HEK293 (cell line): ENCODE results near the gene UQCC2.

Experiments used
- CTCF ChIP-seq: fragments of 450-650 bp; formaldehyde crosslinking; IDR thresholded peaks from 2 replicates; pipeline ENCODE4 v1.5.1; 2016; ENCODE audit warnings: missing biosample characterization, missing genetic modification characterization
- FEZF1 ChIP-seq: fragments of 450-650 bp; formaldehyde crosslinking; IDR thresholded peaks from 2 replicates; pipeline ENCODE4 v1.5.1; 2016; ENCODE audit warnings: missing biosample characterization, missing genetic modification characterization
- GLIS1 ChIP-seq: fragments of 450-650 bp; formaldehyde crosslinking; IDR thresholded peaks from 2 replicates; pipeline ENCODE4 v1.5.1; 2016; ENCODE audit warnings: missing biosample characterization, missing genetic modification characterization
- GLIS2 ChIP-seq: fragments of 450-650 bp; formaldehyde crosslinking; IDR thresholded peaks from 2 replicates; pipeline ENCODE4 v1.5.1; 2016; ENCODE audit warnings: missing biosample characterization, missing genetic modification characterization
- HOXC10 ChIP-seq: sonication (generic); formaldehyde crosslinking; IDR thresholded peaks from 2 replicates; pipeline ENCODE4 v1.8.1; 2023; ENCODE audit warnings: mild to moderate bottlenecking, missing genetic modification reagents
- KLF16 ChIP-seq: fragments of 450-650 bp; formaldehyde crosslinking; IDR thresholded peaks from 2 replicates; pipeline ENCODE4 v1.5.1; 2017; ENCODE audit warnings: missing biosample characterization, missing genetic modification characterization
- MYNN ChIP-seq: fragments of 450-650 bp; formaldehyde crosslinking; IDR thresholded peaks from 2 replicates; pipeline ENCODE4 v1.5.1; 2016; ENCODE audit warnings: missing biosample characterization, missing genetic modification characterization, borderline replicate concordance
- PRDM6 ChIP-seq: fragments of 450-650 bp; formaldehyde crosslinking; IDR thresholded peaks from 2 replicates; pipeline ENCODE4 v1.5.1; 2017; ENCODE audit warnings: missing biosample characterization, missing genetic modification characterization
- TSHZ1 ChIP-seq: fragments of 450-650 bp; formaldehyde crosslinking; IDR thresholded peaks from 2 replicates; pipeline ENCODE4 v1.5.1; 2016; ENCODE audit warnings: missing biosample characterization, missing genetic modification characterization, borderline replicate concordance
- ZBTB7A ChIP-seq: fragments of 450-650 bp; formaldehyde crosslinking; IDR thresholded peaks from 2 replicates; pipeline ENCODE4 v1.5.1; 2016; ENCODE audit warnings: low read depth, missing biosample characterization, missing genetic modification characterization
- ZNF140 ChIP-seq: fragments of 450-650 bp; formaldehyde crosslinking; IDR thresholded peaks from 2 replicates; pipeline ENCODE4 v1.5.1; 2016; ENCODE audit warnings: missing biosample characterization, missing genetic modification characterization
- ZNF16 ChIP-seq: fragments of 450-650 bp; formaldehyde crosslinking; IDR thresholded peaks from 2 replicates; pipeline ENCODE4 v1.5.1; 2016; ENCODE audit warnings: low read depth, missing biosample characterization, missing genetic modification characterization
- ZNF19 ChIP-seq: fragments of 450-650 bp; formaldehyde crosslinking; IDR thresholded peaks from 2 replicates; pipeline ENCODE4; 2016; ENCODE audit warnings: missing biosample characterization, missing genetic modification characterization, low read depth
- ZNF2 ChIP-seq: fragments of 450-650 bp; formaldehyde crosslinking; IDR thresholded peaks from 2 replicates; pipeline ENCODE4 v1.5.1; 2016; ENCODE audit warnings: missing biosample characterization, missing genetic modification characterization
- ZNF280C ChIP-seq: fragments of 450-650 bp; formaldehyde crosslinking; IDR thresholded peaks from 2 replicates; pipeline ENCODE4 v1.5.1; 2016; ENCODE audit warnings: missing biosample characterization, missing genetic modification characterization
- ZNF350 ChIP-seq: fragments of 450-650 bp; formaldehyde crosslinking; IDR thresholded peaks from 2 replicates; pipeline ENCODE4 v1.5.0; 2017; ENCODE audit warnings: missing biosample characterization, mild to moderate bottlenecking, missing genetic modification characterization
- ZNF423 ChIP-seq: fragments of 450-650 bp; formaldehyde crosslinking; IDR thresholded peaks from 2 replicates; pipeline ENCODE4 v1.5.1; 2016; ENCODE audit warnings: missing biosample characterization, missing genetic modification characterization
- ZNF561 ChIP-seq: fragments of 450-650 bp; IDR thresholded peaks from 2 replicates; pipeline ENCODE4 v1.5.1; 2018; ENCODE audit warnings: missing biosample characterization, missing genetic modification characterization, borderline replicate concordance
- ZNF600 ChIP-seq: fragments of 450-650 bp; formaldehyde crosslinking; IDR thresholded peaks from 2 replicates; pipeline ENCODE4 v1.5.1; 2016; ENCODE audit warnings: missing biosample characterization, missing genetic modification characterization
- ZNF626 ChIP-seq: fragments of 450-650 bp; sonication (Bioruptor Pico); formaldehyde crosslinking; IDR thresholded peaks from 2 replicates; pipeline ENCODE4 v1.5.1; 2018; ENCODE audit warnings: missing biosample characterization, missing genetic modification characterization, inconsistent platforms
- ZNF768 ChIP-seq: fragments of 450-650 bp; formaldehyde crosslinking; IDR thresholded peaks from 2 replicates; pipeline ENCODE4 v1.5.1; 2018; ENCODE audit warnings: missing biosample characterization, mild to moderate bottlenecking, missing genetic modification characterization
- TF ChIP-seq, protein P1 (sequence below): fragments of 450-650 bp; formaldehyde crosslinking; IDR thresholded peaks from 2 replicates; pipeline ENCODE4 v1.5.1; 2017; ENCODE audit warnings: missing biosample characterization, mild to moderate bottlenecking, missing genetic modification characterization, moderate library complexity
- TF ChIP-seq, protein P2 (sequence below): fragments of 450-650 bp; formaldehyde crosslinking; IDR thresholded peaks from 2 replicates; pipeline ENCODE4 v1.5.0; 2017; ENCODE audit warnings: missing biosample characterization, missing genetic modification characterization, borderline replicate concordance
- TF ChIP-seq, protein P3 (sequence below): fragments of 450-650 bp; formaldehyde crosslinking; IDR thresholded peaks from 2 replicates; pipeline ENCODE4 v1.5.1; 2017; ENCODE audit warnings: missing biosample characterization, missing genetic modification characterization

The UQCC2 gene

GRCh38 chr6:33746036-33746600 is 34.6 kb upstream of the UQCC2 start (continued):
- 0 out of 2 replicates have a peak, but pooled peaks have one; percentile 31 for TF ChIP-seq ZNF561 (tag by site-specific recombination)
- peak; percentile 86 for TF ChIP-seq GLIS2
- no peak for TF ChIP-seq ZNF16 (tag by site-specific recombination)
- TF ChIP-seq GLIS1: peak; percentile 32; the same call in 1 of the 2 replicates
- no peak for TF ChIP-seq HOXC10 (CRISPR knock-in tag)
- 0 out of 2 replicates have a peak, but pooled peaks have one; percentile 37 for TF ChIP-seq ZBTB7A
- TF ChIP-seq ZNF140 (tag by site-specific recombination): no peak
- no peak for TF ChIP-seq ZNF280C
- TF ChIP-seq, protein P1, sequence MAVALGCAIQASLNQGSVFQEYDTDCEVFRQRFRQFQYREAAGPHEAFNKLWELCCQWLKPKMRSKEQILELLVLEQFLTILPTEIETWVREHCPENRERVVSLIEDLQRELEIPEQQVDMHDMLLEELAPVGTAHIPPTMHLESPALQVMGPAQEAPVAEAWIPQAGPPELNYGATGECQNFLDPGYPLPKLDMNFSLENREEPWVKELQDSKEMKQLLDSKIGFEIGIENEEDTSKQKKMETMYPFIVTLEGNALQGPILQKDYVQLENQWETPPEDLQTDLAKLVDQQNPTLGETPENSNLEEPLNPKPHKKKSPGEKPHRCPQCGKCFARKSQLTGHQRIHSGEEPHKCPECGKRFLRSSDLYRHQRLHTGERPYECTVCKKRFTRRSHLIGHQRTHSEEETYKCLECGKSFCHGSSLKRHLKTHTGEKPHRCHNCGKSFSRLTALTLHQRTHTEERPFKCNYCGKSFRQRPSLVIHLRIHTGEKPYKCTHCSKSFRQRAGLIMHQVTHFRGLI (tag by site-specific recombination): no peak
- no peak for TF ChIP-seq ZNF768 (tag by site-specific recombination)
- no peak for TF ChIP-seq KLF16
- no peak for TF ChIP-seq PRDM6 (tag by site-specific recombination)
- TF ChIP-seq ZNF626 (tag by site-specific recombination): no peak
- peak; percentile 39; the same call in 1 of the 2 replicates for TF ChIP-seq ZNF600 (tag by site-specific recombination)
- peak; percentile 35; the same call in 1 of the 2 replicates for TF ChIP-seq CTCF (tag by site-specific recombination)
- TF ChIP-seq, protein P2, sequence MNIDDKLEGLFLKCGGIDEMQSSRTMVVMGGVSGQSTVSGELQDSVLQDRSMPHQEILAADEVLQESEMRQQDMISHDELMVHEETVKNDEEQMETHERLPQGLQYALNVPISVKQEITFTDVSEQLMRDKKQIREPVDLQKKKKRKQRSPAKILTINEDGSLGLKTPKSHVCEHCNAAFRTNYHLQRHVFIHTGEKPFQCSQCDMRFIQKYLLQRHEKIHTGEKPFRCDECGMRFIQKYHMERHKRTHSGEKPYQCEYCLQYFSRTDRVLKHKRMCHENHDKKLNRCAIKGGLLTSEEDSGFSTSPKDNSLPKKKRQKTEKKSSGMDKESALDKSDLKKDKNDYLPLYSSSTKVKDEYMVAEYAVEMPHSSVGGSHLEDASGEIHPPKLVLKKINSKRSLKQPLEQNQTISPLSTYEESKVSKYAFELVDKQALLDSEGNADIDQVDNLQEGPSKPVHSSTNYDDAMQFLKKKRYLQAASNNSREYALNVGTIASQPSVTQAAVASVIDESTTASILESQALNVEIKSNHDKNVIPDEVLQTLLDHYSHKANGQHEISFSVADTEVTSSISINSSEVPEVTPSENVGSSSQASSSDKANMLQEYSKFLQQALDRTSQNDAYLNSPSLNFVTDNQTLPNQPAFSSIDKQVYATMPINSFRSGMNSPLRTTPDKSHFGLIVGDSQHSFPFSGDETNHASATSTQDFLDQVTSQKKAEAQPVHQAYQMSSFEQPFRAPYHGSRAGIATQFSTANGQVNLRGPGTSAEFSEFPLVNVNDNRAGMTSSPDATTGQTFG (tag by site-specific recombination): no peak
- TF ChIP-seq FEZF1 (tag by site-specific recombination): no peak
- no peak; the same call in 1 of the 2 replicates for TF ChIP-seq ZNF423
- TF ChIP-seq ZNF350 (tag by site-specific recombination): no peak
- no peak for TF ChIP-seq ZNF2 (tag by site-specific recombination)
- TF ChIP-seq TSHZ1 (tag by site-specific recombination): no peak
- TF ChIP-seq ZNF19 (tag by site-specific recombination): no peak
- TF ChIP-seq MYNN: no peak
- TF ChIP-seq, protein P3, sequence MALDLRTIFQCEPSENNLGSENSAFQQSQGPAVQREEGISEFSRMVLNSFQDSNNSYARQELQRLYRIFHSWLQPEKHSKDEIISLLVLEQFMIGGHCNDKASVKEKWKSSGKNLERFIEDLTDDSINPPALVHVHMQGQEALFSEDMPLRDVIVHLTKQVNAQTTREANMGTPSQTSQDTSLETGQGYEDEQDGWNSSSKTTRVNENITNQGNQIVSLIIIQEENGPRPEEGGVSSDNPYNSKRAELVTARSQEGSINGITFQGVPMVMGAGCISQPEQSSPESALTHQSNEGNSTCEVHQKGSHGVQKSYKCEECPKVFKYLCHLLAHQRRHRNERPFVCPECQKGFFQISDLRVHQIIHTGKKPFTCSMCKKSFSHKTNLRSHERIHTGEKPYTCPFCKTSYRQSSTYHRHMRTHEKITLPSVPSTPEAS: no peak
